Measurements from ENCODE around the gene ZNF580. TPM values are rescaled to one million over a fixed set of nuclear protein-coding genes. Genes with fewer than 3 reads are reported as not detected.

ZNF580 gene
- total and polyA plus RNA-seq, 9 of the 15 experiments (the other 6 are each of a cell fraction or from before 2014, with no cell fraction given) = 2.3 to 47.4 (median 6.0) TPM

- Histone ChIP-seq H3K9me1 (ENCODE audit: control insufficient read depth, insufficient read depth, low read length) (peaks cover 6% of the 10 kb centered on the region), H3K27ac (ENCODE audit: extremely low read depth, low read depth, low read length) (peak overlapping the region; percentile 54), H3K36me3 (ENCODE audit: control insufficient read depth, insufficient read depth, low read length) (peaks cover 83% of the 10 kb centered on the region; the same call in 2 of the 3 replicates), H3K79me2 (ENCODE audit: control insufficient read depth, insufficient read depth, low read length) (peaks cover 86% of the 10 kb centered on the region), H2AFZ (ENCODE audit: low read depth, low read length) (no peak overlapping the region), H3K4me1 (replicated peaks in 1 of 2; ENCODE audit: control insufficient read depth in 2 of 2, insufficient read depth in 2 of 2, low read length in 2 of 2) (peaks cover 35 to 67% of the 10 kb centered on the region in 2 experiments), H3K4me3 (peak overlapping the region; percentile 83; the same call in 1 of the 2 replicates), H3K4me2 (ENCODE audit: insufficient read depth, low read length) (peak overlapping the region; percentile 89), H3K9me3 (replicated peaks; ENCODE audit: control insufficient read depth, insufficient read depth, low read depth, low read length) (no peaks in the 10 kb centered on the region), H4K20me1 (replicated peaks; ENCODE audit: control insufficient read depth, insufficient read depth, low read length) (peaks cover 33% of the 10 kb centered on the region), H3K27me3 (ENCODE audit: control insufficient read depth in 2 of 2, insufficient read depth in 2 of 2, low read length in 2 of 2) (no peaks in the 10 kb centered on the region), H3K9ac (ENCODE audit: insufficient read depth in 1 of 2, low read depth in 2 of 2, low read length in 2 of 2) (peak overlapping the region; percentile 81 to 88)
- FAIRE-seq = no peak
- DNase-seq (ENCODE audit: extremely low read depth in 1 of 4, low spot score in 3 of 4) = peak in 3 of 4 experiments; percentile 31 to 69 (median 50)
- in situ Hi-C loops (cut with MboI) (no loop called here), intact Hi-C loops (cut with micrococcal nuclease) (no loop called here)
- ATAC-seq = 0 out of 3 replicates have a peak, but pooled peaks have one; percentile 8
- no TSS peak for BruUV-seq (replicated peaks)
- POLR2A ChIA-PET = interaction anchor here (0.7 to 1.6 kb wide), 3 partner anchors 23 to 116 kb away, joined by 3 read pairs; partner anchors contain the start of gene U2AF2
- 9% methylated on average over 6 of the region's 6 CpGs for WGBS (ENCODE audit: insufficient coverage, low coverage, missing lambda C conversion rate)
- CTCF ChIA-PET (ENCODE audit: low intra/inter-chr PET ratio) = no interaction called here
- TF ChIP-seq SRF (CRISPR knock-in tag; IDR thresholded peaks at IDR 0.05) (peak in 1 of 2 experiments; percentile 40; a peak in 1 of 4 replicates), PYGO2 (tag; IDR thresholded peaks at IDR 0.05) (no peak), CBFA2T2 (conservative IDR thresholded peaks at IDR 0.05) (peak; percentile 26; the same call in 1 of the 2 replicates), TCF3 (CRISPR knock-in tag; IDR thresholded peaks at IDR 0.05) (peak; percentile 28; the same call in 1 of the 2 replicates), FOS (IDR thresholded peaks at IDR 0.05; ENCODE audit: extremely low read depth, insufficient read length) (no peak), ZBTB11 (CRISPR knock-in tag; IDR thresholded peaks at IDR 0.05) (peak in 1 of 3 experiments; percentile 61; a peak in 2 of 6 replicates), RBBP5 (IDR thresholded peaks at IDR 0.05; ENCODE audit: borderline replicate concordance, insufficient read depth, low read length, poor library complexity, severe bottlenecking) (peak; percentile 29), ARID1B (IDR thresholded peaks at IDR 0.05) (peak; percentile 27; the same call in 1 of the 2 replicates), HDAC2 (IDR thresholded peaks at IDR 0.05) (no peak), AFF4 (CRISPR knock-in tag; IDR thresholded peaks at IDR 0.05) (no peak), TAL1 (IDR thresholded peaks at IDR 0.05) (peak; percentile 10; the same call in 1 of the 2 replicates), CBFA2T3 (IDR thresholded peaks at IDR 0.05) (peak; percentile 56), SMARCA4 (IDR thresholded peaks at IDR 0.05) (0 out of 2 replicates have a peak, but pooled peaks have one; percentile 15)
These were observed 36.8 kb downstream of the ZNF580 start for GRCh38 chr19:55677572-55678028.
